Fibroblast of skin of right quadriceps (primary cell): ENCODE measurements around the gene NSUN2.
"Not testable (repeated sequence)": the region's sequence is repeated elsewhere in the genome, so short reads cannot be mapped to it uniquely, and the experiment has no call there.

Experiments
- DNase-seq: peaks from one replicate; pipeline ENCODE4 v3.0.0-alpha.2; 2013

Gene NSUN2

GRCh38 chr5:6581559-6582426 is 51.1 kb downstream of the NSUN2 start:
- DNase-seq, result no peak

GRCh38 chr5:6581090-6581489 is 51.8 kb downstream of the NSUN2 start:
- DNase-seq, result no peak

GRCh38 chr5:6579535-6579934 is 53.3 kb downstream of the NSUN2 start:
- DNase-seq, result no peak

GRCh38 chr5:6578676-6579343 is 54.0 kb downstream of the NSUN2 start:
- DNase-seq, result peak; percentile 15

- peak; percentile 63 for DNase-seq
Observed at GRCh38 chr5:6576861-6577501, 55.9 kb downstream of the NSUN2 start.

- peak; percentile 5 for DNase-seq
Observed at GRCh38 chr5:6574537-6575245, 58.2 kb downstream of the NSUN2 start.

- DNase-seq, result no peak
Observed at GRCh38 chr5:6574111-6574510, 58.7 kb downstream of the NSUN2 start.

- DNase-seq, result no peak
Observed at GRCh38 chr5:6573651-6574101, 59.2 kb downstream of the NSUN2 start.

- DNase-seq, result no peak
Observed at GRCh38 chr5:6572825-6573380, 59.9 kb downstream of the NSUN2 start.

- no peak for DNase-seq
Observed at GRCh38 chr5:6572086-6572824, 60.6 kb downstream of the NSUN2 start.

GRCh38 chr5:6571607-6572006 is 61.2 kb downstream of the NSUN2 start:
- not testable (repeated sequence) for DNase-seq

- no peak for DNase-seq
Observed at GRCh38 chr5:6570530-6570929, 62.3 kb downstream of the NSUN2 start.

GRCh38 chr5:6568889-6569288 is 64.0 kb downstream of the NSUN2 start:
- no peak for DNase-seq

GRCh38 chr5:6568383-6568782 is 64.5 kb downstream of the NSUN2 start:
- DNase-seq, result no peak

GRCh38 chr5:6567835-6568234 is 65.0 kb downstream of the NSUN2 start:
- DNase-seq, result no peak

- no peak for DNase-seq
Observed at GRCh38 chr5:6567068-6567467, 65.8 kb downstream of the NSUN2 start.

GRCh38 chr5:6565492-6565891 is 67.4 kb downstream of the NSUN2 start:
- DNase-seq, result no peak

- DNase-seq, result no peak
Observed at GRCh38 chr5:6557807-6558575, 74.9 kb downstream of the NSUN2 start.

- no peak for DNase-seq
Observed at GRCh38 chr5:6556802-6557102, 76.1 kb downstream of the NSUN2 start.

GRCh38 chr5:6556089-6556801 is 76.6 kb downstream of the NSUN2 start:
- no peak for DNase-seq

- no peak for DNase-seq
Observed at GRCh38 chr5:6554812-6555211, 78.0 kb downstream of the NSUN2 start.
